ENCODE results near the gene MED9. TPM values are rescaled to one million over a fixed set of nuclear protein-coding genes. Genes with fewer than 3 reads are reported as not detected.
"Not testable (repeated sequence)": the region's sequence is repeated elsewhere in the genome, so short reads cannot be mapped to it uniquely, and the experiment has no call there.

The MED9 gene
- total RNA-seq, 1 experiment from 2014 or later: 8.1 TPM

DNA sequence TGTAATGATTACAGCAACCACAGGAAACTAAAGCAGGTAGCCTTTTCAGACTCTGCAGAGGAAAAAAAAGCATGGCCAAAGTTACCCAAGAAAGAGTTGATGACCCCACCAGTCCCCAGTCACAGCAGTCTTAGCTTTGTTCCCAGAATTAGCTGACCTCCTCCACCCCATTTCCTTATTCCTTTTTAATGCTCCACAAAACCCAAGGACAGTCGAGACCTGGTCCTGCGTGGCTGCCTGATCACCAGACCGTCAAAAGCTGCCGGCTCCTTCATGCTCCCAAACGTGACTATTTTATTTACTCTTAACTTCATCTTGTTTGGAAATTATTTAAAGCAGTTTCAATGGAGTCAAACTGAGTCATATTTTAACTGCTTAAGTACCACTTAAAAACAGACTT, 28.7 kb upstream of the MED9 start:
- Mint-ChIP-seq H3K4me3 (ENCODE audit: unreplicated experiment) (no peak overlapping the region), H3K27ac (ENCODE audit: low read depth, unreplicated experiment) (no peak overlapping the region), H3K9me3 (ENCODE audit: unreplicated experiment) (no peaks in the 10 kb centered on the region), H3K4me1 (ENCODE audit: insufficient read depth, unreplicated experiment) (peaks cover 8% of the 10 kb centered on the region), H3K36me3 (ENCODE audit: insufficient read depth, unreplicated experiment) (no peaks in the 10 kb centered on the region), H3K27me3 (ENCODE audit: insufficient read depth, unreplicated experiment) (peaks cover 11% of the 10 kb centered on the region)
- BruUV-seq (replicated peaks): no TSS peak
- no peak for DNase-seq (ENCODE audit: unreplicated experiment)
- POLR2A ChIA-PET: no interaction called here
- TF ChIP-seq, protein P1, sequence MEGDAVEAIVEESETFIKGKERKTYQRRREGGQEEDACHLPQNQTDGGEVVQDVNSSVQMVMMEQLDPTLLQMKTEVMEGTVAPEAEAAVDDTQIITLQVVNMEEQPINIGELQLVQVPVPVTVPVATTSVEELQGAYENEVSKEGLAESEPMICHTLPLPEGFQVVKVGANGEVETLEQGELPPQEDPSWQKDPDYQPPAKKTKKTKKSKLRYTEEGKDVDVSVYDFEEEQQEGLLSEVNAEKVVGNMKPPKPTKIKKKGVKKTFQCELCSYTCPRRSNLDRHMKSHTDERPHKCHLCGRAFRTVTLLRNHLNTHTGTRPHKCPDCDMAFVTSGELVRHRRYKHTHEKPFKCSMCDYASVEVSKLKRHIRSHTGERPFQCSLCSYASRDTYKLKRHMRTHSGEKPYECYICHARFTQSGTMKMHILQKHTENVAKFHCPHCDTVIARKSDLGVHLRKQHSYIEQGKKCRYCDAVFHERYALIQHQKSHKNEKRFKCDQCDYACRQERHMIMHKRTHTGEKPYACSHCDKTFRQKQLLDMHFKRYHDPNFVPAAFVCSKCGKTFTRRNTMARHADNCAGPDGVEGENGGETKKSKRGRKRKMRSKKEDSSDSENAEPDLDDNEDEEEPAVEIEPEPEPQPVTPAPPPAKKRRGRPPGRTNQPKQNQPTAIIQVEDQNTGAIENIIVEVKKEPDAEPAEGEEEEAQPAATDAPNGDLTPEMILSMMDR (IDR thresholded peaks at IDR 0.05; ENCODE audit: unreplicated experiment): no peak
- CTCF ChIA-PET: interaction anchor here (0.6 to 1.5 kb wide), 3 partner anchors 94 to 187 kb away, joined by 3 to 4 read pairs (median 3); no protein-coding TSS in a partner anchor
- intact Hi-C loops (cut with micrococcal nuclease): no loop called here

DNA sequence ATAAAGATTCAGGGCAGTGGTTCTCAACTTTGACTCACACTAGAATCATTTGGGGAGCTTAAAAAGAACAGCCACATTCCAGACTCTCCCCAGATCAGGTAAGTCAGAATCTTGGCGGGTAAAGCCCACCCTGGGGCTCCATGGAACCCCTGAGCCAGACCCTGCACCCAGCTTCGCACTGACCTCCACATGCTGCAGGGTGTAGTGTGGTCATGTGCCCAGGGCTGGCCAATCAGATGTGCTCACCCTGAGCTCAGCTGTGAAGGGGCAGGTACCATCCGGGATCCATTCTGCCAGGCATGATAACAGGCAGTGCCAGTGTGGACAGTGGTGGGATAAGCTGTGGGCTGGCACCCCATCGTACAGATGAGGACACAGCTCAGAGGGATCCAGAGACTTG, 28.1 kb upstream of the MED9 start:
- Mint-ChIP-seq H3K4me1 (ENCODE audit: insufficient read depth, unreplicated experiment) (peaks cover 8% of the 10 kb centered on the region), H3K27ac (ENCODE audit: low read depth, unreplicated experiment) (no peak overlapping the region), H3K9me3 (ENCODE audit: unreplicated experiment) (no peaks in the 10 kb centered on the region), H3K36me3 (ENCODE audit: insufficient read depth, unreplicated experiment) (no peaks in the 10 kb centered on the region), H3K27me3 (ENCODE audit: insufficient read depth, unreplicated experiment) (peaks cover 11% of the 10 kb centered on the region), H3K4me3 (ENCODE audit: unreplicated experiment) (no peak overlapping the region)
- CTCF ChIA-PET: interaction anchor here (0.6 to 1.5 kb wide), 4 partner anchors 94 to 186 kb away, joined by 3 to 4 read pairs (median 3); no protein-coding TSS in a partner anchor
- intact Hi-C loops (cut with micrococcal nuclease): no loop called here
- no TSS peak for BruUV-seq (replicated peaks)
- DNase-seq (ENCODE audit: unreplicated experiment): no peak
- POLR2A ChIA-PET: interaction anchor here (0.7 to 0.8 kb wide), 2 partner anchors 24 to 358 kb away, joined by 3 read pairs; no protein-coding TSS in a partner anchor
- TF ChIP-seq, protein P1 (IDR thresholded peaks at IDR 0.05; ENCODE audit: unreplicated experiment): no peak

DNA sequence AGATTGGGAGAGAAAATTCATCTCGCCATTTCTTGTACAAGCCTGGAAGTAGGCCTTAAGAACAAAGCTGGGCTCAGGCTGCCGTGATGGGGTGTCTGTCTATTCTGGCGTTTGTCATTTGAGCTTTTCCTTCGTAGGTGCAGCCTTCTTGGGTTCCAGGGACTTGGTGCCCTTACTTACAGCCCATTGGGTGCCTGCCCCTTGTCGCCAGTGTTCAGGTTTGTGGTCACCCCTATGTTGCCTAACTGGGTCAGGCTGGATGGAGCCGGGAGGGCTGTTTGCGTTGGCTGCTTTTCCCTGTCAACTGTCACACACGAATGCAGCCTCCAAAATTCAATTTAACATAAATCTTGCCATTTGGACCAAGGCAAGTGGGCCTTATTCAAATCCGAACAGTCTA, 23.7 kb upstream of the MED9 start:
- POLR2A ChIA-PET: no interaction called here
- Mint-ChIP-seq H3K27ac (ENCODE audit: low read depth, unreplicated experiment) (no peak overlapping the region), H3K36me3 (ENCODE audit: insufficient read depth, unreplicated experiment) (no peaks in the 10 kb centered on the region), H3K4me1 (ENCODE audit: insufficient read depth, unreplicated experiment) (no peaks in the 10 kb centered on the region), H3K27me3 (ENCODE audit: insufficient read depth, unreplicated experiment) (peaks cover 23% of the 10 kb centered on the region), H3K9me3 (ENCODE audit: unreplicated experiment) (no peaks in the 10 kb centered on the region), H3K4me3 (ENCODE audit: unreplicated experiment) (no peak overlapping the region)
- DNase-seq (ENCODE audit: unreplicated experiment): no peak
- no TSS peak for BruUV-seq (replicated peaks)
- CTCF ChIA-PET: interaction anchor here (0.7 to 1.0 kb wide), 2 partner anchors 13 to 43 kb away, joined by 3 read pairs; partner anchors contain the start of gene RASD1
- intact Hi-C loops (cut with micrococcal nuclease): no loop called here
- TF ChIP-seq, protein P1 (IDR thresholded peaks at IDR 0.05; ENCODE audit: unreplicated experiment): no peak

DNA sequence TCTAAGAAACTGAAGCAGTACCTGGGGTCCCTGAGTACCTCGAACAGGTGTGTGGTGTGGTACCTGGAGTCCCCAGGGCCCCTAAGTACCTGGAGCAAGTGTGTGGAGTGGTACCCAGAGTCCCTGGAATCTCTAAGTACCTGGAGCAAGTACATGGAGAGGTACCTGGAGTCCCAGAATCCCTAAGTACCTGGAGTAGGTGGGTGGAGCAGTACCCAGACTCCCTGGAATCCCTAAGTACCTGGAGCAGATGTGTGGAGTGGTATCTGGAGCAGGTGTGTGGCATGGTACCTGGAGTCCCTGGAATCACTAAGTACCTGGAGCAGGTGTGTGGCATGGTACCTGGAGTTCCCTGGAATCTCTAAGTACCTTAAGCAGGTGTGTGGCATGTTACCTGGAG, 22.5 kb upstream of the MED9 start:
- ChIA-PET CTCF (no interaction called here), POLR2A (no interaction called here)
- no peaks in the 10 kb centered on the region for H3K9me3 Mint-ChIP-seq (ENCODE audit: unreplicated experiment)
- DNase-seq (ENCODE audit: unreplicated experiment): no peak
- peaks cover 26% of the 10 kb centered on the region for H3K27me3 Mint-ChIP-seq (ENCODE audit: insufficient read depth, unreplicated experiment)
- no peak overlapping the region for H3K4me3 Mint-ChIP-seq (ENCODE audit: unreplicated experiment)
- H3K36me3 Mint-ChIP-seq (ENCODE audit: insufficient read depth, unreplicated experiment): no peaks in the 10 kb centered on the region
- TF ChIP-seq, protein P1 (IDR thresholded peaks at IDR 0.05; ENCODE audit: unreplicated experiment): no peak
- no peaks in the 10 kb centered on the region for H3K4me1 Mint-ChIP-seq (ENCODE audit: insufficient read depth, unreplicated experiment)
- no peak overlapping the region for H3K27ac Mint-ChIP-seq (ENCODE audit: low read depth, unreplicated experiment)
- BruUV-seq (replicated peaks): no TSS peak
- intact Hi-C loops (cut with micrococcal nuclease): no loop called here

DNA sequence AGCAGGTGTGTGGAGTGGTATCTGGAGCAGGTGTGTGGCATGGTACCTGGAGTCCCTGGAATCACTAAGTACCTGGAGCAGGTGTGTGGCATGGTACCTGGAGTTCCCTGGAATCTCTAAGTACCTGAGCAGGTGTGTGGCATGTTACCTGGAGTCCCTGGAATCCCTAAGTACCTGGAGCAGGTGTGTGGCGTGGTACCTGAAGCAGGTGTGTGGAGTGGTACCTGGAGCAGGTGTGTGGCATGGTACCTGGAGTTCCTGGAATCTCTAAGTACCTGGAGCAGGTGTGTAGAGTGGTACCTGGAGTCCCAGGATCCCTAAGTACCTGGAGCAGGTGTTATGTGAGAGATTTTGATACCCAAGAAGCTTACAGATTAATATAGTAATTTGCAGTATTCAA, 22.1 kb upstream of the MED9 start:
- H3K9me3 Mint-ChIP-seq (ENCODE audit: unreplicated experiment); BruUV-seq (replicated peaks); H3K4me3 Mint-ChIP-seq (ENCODE audit: unreplicated experiment); H3K4me1 Mint-ChIP-seq (ENCODE audit: insufficient read depth, unreplicated experiment); H3K27ac Mint-ChIP-seq (ENCODE audit: low read depth, unreplicated experiment); DNase-seq (ENCODE audit: unreplicated experiment); POLR2A ChIA-PET; intact Hi-C loops (cut with micrococcal nuclease); H3K36me3 Mint-ChIP-seq (ENCODE audit: insufficient read depth, unreplicated experiment): not testable (repeated sequence)
- H3K27me3 Mint-ChIP-seq (ENCODE audit: insufficient read depth, unreplicated experiment): peaks cover 26% of the 10 kb centered on the region
- CTCF ChIA-PET: interaction anchor here (1.2 kb wide), 1 partner anchor 186 kb away, joined by 3 read pairs; no protein-coding TSS in a partner anchor
